ENCODE measurements around the gene PHF1. TPM values are rescaled to one million over a fixed set of nuclear protein-coding genes. Genes with fewer than 3 reads are reported as not detected.

Gene PHF1
- total and polyA plus RNA-seq, 2 donors (not counting 1 experiment from before 2014, with no cell fraction given) = 198 to 365 TPM

- Histone ChIP-seq H3K4me2 (replicated peaks; ENCODE audit: low read depth, low read length, poor library complexity, severe bottlenecking) (no peak overlapping the region), H3K9me3 (ENCODE audit: control extremely low read depth in 1 of 3, control insufficient read depth in 2 of 3, insufficient read depth in 1 of 3, low read length in 2 of 3) (no peaks in the 10 kb centered on the region), H4K20me1 (ENCODE audit: control insufficient read depth, insufficient read depth, low read length, poor library complexity, severe bottlenecking) (no peaks in the 10 kb centered on the region), H2AFZ (ENCODE audit: insufficient read depth, low read depth, low read length, poor library complexity, severe bottlenecking) (no peak overlapping the region), H3K79me2 (ENCODE audit: control insufficient read depth, insufficient read depth, low read length) (no peaks in the 10 kb centered on the region), H3K9ac (ENCODE audit: low read length) (no peak overlapping the region), H3K4me1 (ENCODE audit: control insufficient read depth in 2 of 2, insufficient read depth in 2 of 2, low read length in 2 of 2) (no peaks in the 10 kb centered on the region), H3K36me3 (replicated peaks in 1 of 2; ENCODE audit: control extremely low read depth in 1 of 2, control insufficient read depth in 1 of 2, extremely low read depth in 1 of 2, insufficient read depth in 2 of 2, low read length in 1 of 2) (peaks cover 4 to 59% of the 10 kb centered on the region in 2 experiments), H3K27me3 (replicated peaks in 1 of 4; ENCODE audit: control extremely low read depth in 1 of 4, control insufficient read depth in 3 of 4, insufficient read depth in 4 of 4, low read length in 3 of 4) (no peaks in the 10 kb centered on the region), H3K4me3 (ENCODE audit: control extremely low read depth in 1 of 5, extremely low read depth in 1 of 5, insufficient read depth in 1 of 5, low read depth in 2 of 5, low read length in 4 of 5) (no peak overlapping the region), H3K27ac (ENCODE audit: low read length in 2 of 2) (no peak overlapping the region)
- Mint-ChIP-seq H3K4me3 (no peak overlapping the region), H3K4me1 (no peaks in the 10 kb centered on the region), H3K9me3 (ENCODE audit: insufficient read depth) (no peaks in the 10 kb centered on the region), H3K27me3 (no peaks in the 10 kb centered on the region), H3K27ac (no peak overlapping the region)
- ChIA-PET POLR2A (no interaction called here), CTCF (interaction anchor here (0.7 kb wide), 1 partner anchor 209 kb away, joined by 3 read pairs; no protein-coding TSS in a partner anchor)
- DNase-seq (no peak), ATAC-seq (ENCODE audit: low read depth) (no peak)
- intact Hi-C loops (cut with micrococcal nuclease) = no loop called here
- WGBS (ENCODE audit: insufficient coverage) = 92% methylated on average over 17 of the region's 19 CpGs
- TF ChIP-seq, protein P1, sequence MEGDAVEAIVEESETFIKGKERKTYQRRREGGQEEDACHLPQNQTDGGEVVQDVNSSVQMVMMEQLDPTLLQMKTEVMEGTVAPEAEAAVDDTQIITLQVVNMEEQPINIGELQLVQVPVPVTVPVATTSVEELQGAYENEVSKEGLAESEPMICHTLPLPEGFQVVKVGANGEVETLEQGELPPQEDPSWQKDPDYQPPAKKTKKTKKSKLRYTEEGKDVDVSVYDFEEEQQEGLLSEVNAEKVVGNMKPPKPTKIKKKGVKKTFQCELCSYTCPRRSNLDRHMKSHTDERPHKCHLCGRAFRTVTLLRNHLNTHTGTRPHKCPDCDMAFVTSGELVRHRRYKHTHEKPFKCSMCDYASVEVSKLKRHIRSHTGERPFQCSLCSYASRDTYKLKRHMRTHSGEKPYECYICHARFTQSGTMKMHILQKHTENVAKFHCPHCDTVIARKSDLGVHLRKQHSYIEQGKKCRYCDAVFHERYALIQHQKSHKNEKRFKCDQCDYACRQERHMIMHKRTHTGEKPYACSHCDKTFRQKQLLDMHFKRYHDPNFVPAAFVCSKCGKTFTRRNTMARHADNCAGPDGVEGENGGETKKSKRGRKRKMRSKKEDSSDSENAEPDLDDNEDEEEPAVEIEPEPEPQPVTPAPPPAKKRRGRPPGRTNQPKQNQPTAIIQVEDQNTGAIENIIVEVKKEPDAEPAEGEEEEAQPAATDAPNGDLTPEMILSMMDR (IDR thresholded peaks at IDR 0.05) = no peak
- TF ChIP-seq EZH2 (IDR thresholded peaks at IDR 0.05; ENCODE audit: borderline replicate concordance, insufficient read depth, low read depth, low read length, poor library complexity, severe bottlenecking) = no peak
Measured at GRCh38 chr6:33440649-33441309, 30.0 kb downstream of the PHF1 start.

- intact Hi-C loops (cut with micrococcal nuclease) = no loop called here
- POLR2A ChIA-PET = no interaction called here
- Histone ChIP-seq H3K4me2 (replicated peaks; ENCODE audit: low read depth, low read length, poor library complexity, severe bottlenecking) (no peak overlapping the region), H3K79me2 (ENCODE audit: control insufficient read depth, insufficient read depth, low read length) (no peaks in the 10 kb centered on the region), H3K9me3 (ENCODE audit: control extremely low read depth in 1 of 3, control insufficient read depth in 2 of 3, insufficient read depth in 1 of 3, low read length in 2 of 3) (no peaks in the 10 kb centered on the region), H4K20me1 (ENCODE audit: control insufficient read depth, insufficient read depth, low read length, poor library complexity, severe bottlenecking) (no peaks in the 10 kb centered on the region), H3K36me3 (replicated peaks in 1 of 2; ENCODE audit: control extremely low read depth in 1 of 2, control insufficient read depth in 1 of 2, extremely low read depth in 1 of 2, insufficient read depth in 2 of 2, low read length in 1 of 2) (peaks cover 4 to 58% of the 10 kb centered on the region in 2 experiments), H3K27me3 (replicated peaks in 1 of 4; ENCODE audit: control extremely low read depth in 1 of 4, control insufficient read depth in 3 of 4, insufficient read depth in 4 of 4, low read length in 3 of 4) (no peaks in the 10 kb centered on the region), H3K27ac (ENCODE audit: low read length in 2 of 2) (no peak overlapping the region), H3K9ac (ENCODE audit: low read length) (no peak overlapping the region), H3K4me1 (ENCODE audit: control insufficient read depth in 2 of 2, insufficient read depth in 2 of 2, low read length in 2 of 2) (no peaks in the 10 kb centered on the region), H2AFZ (ENCODE audit: insufficient read depth, low read depth, low read length, poor library complexity, severe bottlenecking) (no peak overlapping the region), H3K4me3 (ENCODE audit: control extremely low read depth in 1 of 5, extremely low read depth in 1 of 5, insufficient read depth in 1 of 5, low read depth in 2 of 5, low read length in 4 of 5) (no peak overlapping the region)
- DNase-seq (no peak), ATAC-seq (ENCODE audit: low read depth) (no peak)
- Mint-ChIP-seq H3K9me3 (ENCODE audit: insufficient read depth) (no peaks in the 10 kb centered on the region), H3K27me3 (no peaks in the 10 kb centered on the region), H3K27ac (no peak overlapping the region), H3K4me3 (no peak overlapping the region), H3K4me1 (no peaks in the 10 kb centered on the region)
- 99% methylated on average over 9 of the region's 9 CpGs for WGBS (ENCODE audit: insufficient coverage)
- no peak for TF ChIP-seq EZH2 (IDR thresholded peaks at IDR 0.05; ENCODE audit: borderline replicate concordance, insufficient read depth, low read depth, low read length, poor library complexity, severe bottlenecking)
- TF ChIP-seq, protein P1 (IDR thresholded peaks at IDR 0.05) = no peak
- CTCF ChIA-PET = interaction anchor here (0.7 kb wide), 1 partner anchor 210 kb away, joined by 3 read pairs; no protein-coding TSS in a partner anchor
Measured at GRCh38 chr6:33441457-33441856, 30.6 kb downstream of the PHF1 start.

Data from B cell (primary cell).